NOMO-1 (cell line): Measurements from ENCODE around the gene ERN2.
A peak's percentile ranks its signal among the peaks of the same experiment; 100 is the strongest.
"Not testable (repeated sequence)": the region's sequence is repeated elsewhere in the genome, so short reads cannot be mapped to it uniquely, and the experiment has no call there.

Experiments
- DNase-seq, 2 experiments: peaks; one replicate each; lab custom pipeline; 2025; ENCODE audit not compliant: unreplicated experiment in 2 of 2; lab: John Stamatoyannopoulos, UW

ERN2 gene

DNA sequence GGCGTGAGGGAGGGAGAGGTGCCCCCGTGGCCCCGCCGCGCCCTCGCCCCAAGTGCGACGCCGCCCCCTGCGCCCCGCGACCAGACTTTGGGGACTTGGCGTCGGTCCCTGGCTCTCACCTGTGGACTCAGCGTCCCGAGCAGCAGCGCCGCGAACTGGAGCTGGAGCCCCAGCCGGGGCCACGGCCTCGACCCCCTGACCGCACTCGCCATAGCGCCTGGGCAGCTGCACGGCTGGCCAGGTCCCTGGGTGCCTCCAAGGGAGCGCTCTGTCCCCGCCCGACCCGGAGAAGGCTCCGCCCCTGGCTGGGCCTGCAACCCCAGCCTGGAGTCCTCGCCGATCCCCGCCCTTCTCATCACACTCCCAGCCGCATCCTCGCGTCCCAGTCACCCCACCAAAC lies at the start of gene ERN2:
ERN2 (minus strand) TSS at position 247 of the 400 bp plus-strand sequence; CDS start at position 212, 35 bp downstream.
- DNase-seq: no peak

DNA sequence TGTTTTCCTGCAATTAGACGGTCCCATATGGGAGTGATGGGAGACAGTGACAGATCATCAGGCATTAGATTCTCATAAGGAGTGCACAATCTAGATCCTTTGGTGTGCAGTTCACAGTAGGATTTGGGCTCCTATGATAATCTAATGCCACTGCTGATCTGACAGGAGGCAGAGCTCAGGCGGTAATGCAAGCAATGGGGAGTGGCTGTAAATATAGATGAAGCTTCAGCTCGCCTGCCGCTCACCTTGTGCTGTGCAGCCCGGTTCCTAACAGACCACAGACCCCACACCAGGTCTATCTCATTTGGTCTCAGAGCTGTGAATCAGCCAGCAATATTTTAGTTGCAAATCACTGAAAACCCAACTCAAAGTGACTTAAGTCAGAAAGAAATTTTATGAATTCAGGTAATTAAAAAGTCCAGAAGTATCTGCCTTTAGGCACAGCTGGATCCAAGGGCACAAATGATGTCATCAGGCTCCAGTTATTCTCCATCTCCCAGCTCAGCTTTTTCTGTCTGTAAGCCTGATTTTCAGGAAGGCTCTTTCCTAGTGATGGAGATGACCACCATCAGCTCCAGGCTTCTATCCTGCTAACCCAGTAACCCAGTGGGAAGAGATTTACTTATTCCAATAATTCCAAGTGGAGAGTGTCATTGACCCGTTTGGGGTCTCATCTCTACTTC lies 45.1 kb upstream of the ERN2 start:
- no peak for DNase-seq

DNA sequence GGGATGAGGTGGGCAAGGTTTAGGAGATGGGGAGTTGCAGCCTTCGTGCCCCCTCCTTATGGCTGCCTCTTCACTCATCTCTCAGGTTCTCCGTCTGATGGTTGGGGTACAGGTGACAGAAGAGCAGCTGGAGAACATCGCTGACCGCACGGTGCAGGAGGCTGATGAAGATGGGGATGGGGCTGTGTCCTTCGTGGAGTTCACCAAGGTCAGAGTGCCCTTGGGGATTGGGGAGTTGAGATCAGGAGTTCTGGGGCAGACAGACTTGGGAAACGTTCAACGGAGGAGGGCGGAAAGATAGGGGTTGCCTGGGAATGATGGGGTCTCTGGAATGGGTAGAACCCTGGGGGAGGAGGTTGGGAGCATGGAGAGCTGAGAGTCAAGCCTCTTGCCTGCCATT lies 44.1 kb upstream of the ERN2 start:
- DNase-seq: no peak

DNA sequence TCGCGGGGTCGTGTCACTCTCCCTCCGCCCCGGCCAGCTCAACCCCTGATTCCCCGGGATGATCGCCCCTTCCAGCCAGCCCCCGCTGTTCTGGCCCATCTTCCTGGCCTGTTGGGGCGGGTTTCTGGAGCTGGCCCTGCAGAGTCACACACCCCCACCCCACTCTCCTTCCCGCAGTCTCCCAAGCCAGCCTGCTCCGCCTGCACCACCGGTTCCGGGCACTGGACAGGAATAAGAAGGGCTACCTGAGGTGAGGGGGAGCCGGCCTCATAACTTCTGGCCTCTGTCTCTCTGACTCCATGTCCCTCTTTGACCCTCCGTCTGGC lies 42.4 kb upstream of the ERN2 start:
- DNase-seq: no peak

DNA sequence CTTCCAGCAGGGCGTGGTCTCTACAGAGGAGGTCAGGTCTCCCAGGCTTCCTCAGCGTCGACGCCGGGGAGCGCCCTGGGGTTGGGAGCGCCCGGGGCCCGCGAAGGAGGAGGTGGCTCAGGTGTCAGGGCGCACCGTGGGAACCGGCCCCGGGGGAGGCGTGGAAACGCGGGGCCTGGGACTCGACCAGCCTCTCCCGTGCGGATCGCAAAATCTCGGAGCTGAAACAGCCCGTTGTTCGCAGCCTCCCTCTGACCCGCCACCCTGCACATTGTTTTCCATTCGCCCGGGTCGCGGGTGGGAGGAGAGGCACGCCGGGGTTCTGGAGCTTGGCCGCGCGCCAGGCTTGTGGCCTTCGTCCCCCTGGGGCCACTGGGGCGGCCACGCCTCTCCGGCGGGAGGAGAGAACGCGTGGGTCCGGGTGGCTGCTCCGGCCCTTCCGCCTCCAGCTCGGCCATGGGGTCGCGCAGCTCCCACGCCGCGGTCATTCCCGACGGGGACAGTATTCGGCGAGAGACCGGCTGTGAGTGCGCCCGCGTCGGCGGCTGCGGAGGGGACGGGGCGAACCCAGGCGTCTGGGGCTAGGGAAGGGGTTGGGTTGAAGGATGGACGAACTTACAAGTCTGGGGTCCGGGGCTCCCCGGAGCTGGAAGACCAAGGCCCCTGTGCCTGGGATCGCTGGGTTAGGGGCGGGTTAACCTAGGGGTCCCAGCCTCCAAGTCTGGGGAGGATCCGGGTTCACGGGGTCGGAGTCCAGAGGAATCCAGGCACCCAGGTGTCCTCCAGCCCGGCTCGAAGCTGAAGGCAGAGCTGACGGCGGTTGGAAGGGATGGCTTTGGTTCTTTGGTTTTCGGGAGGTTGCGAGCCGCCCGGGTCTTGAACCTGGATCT lies 41.8 kb upstream of the ERN2 start, which contains the start of gene CHP2:
CHP2 (plus strand) TSS at position 433 of the 890 bp plus-strand sequence; CDS start at position 457, 24 bp downstream.
- DNase-seq: no peak

DNA sequence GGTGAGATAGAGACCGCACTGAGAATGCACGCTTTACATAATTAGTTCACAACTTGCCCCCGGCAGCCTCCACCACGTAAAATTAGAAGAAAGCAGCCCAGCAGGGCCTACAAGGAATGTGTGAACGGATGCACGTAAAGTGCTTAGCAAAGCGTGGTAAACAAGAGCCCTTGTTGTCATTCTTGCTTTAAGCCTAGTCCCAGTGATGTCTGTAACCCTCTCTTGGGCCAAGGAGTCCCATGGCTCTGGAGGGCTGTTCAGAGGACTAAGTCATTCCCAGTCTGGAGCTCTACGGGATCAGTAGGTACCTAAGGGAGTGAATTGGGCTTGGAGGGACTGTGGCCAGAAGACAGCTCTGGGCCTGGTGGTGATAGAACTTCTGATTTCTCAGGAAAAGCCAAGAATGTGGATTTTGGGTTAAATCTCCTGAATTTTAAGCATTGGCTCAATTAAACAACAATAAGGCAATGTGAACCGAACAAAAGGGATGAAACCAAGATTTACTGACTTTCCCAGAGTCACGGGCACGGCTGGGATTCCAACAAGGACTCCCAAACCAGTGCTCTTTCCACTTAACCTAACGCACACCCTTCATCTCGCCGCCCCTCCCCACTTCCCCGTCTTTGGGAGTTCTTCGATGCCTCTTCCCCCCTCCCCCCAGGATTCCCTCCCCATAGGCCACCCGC lies 41.0 kb upstream of the ERN2 start:
- DNase-seq: no peak

DNA sequence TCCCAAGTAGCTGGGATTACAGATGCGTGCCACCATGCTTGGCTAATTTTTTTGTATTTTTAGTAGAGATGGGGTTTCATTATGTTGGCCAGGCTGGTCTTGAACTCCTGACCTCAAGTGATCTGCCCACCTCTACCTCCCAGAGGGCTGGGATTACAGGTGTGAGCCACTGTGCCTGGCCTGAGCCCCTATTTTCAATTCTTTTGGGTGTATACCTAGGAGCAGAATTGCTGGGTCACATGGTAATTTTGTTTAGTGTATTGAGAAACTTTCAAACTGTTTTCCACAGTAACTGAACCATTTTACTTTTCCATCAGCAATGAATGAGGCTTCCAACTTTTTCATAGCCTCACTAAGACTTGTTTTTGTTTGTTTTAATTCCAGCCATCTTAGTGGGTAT lies 38.0 kb upstream of the ERN2 start:
- not testable (repeated sequence) for DNase-seq

DNA sequence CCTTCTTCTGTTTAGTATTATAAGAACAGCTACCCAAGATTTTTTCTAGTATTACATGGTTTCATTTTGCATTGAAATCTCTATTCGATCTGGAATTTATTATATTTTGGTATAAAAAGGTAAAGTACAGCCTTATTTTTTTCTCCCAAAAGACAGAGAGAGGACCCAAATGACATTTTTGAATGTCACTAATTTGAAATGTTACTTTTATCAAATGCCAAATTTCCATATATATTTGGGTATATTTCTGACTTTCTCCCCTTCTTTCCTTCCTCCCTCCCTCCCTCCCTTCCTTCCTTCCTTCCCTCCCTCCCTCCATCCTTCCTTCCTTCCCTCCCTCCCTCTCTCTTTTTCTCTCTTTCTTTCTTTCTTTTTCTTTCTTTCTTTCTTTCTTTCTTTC lies 35.6 kb upstream of the ERN2 start:
- DNase-seq: no peak

DNA sequence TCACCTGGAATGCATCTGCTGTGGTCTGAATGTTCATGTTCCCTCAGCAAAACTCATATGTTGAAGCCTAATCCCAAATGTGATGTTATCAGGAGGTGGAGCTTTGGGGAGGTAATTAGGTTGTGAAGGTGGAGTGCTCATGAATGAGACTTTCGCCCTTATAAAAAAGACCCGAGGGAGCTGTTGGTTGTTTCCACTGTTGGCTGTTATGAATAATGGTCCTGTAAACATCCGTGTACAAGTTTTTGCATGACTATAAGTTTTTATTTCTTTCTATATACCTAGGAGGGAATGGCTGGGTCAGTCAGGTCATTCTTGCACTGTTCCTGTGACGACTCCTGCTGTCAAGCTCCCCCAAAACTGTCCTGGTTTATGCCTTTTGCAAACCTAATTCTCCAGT lies 32.2 kb upstream of the ERN2 start:
- no peak for DNase-seq

DNA sequence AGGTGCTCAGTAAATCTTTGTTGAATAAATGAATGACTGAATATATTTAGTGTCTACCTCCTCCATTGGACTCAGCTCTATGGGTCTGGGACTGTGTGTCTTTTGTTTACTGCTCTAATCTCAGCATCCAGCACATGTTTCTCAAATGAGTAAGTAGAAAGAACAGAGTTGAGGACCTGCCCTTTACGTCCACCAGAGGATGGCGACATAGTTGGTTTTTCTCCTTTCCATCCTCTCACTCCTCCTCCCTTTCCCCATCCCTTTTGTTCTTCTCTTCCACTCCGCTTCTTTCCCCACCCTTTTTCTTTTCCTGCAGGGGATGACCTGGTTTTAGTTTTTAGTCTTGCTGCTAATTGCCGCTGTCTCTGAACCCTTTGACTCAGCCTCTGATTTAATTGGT lies 29.7 kb upstream of the ERN2 start:
- no peak for DNase-seq

DNA sequence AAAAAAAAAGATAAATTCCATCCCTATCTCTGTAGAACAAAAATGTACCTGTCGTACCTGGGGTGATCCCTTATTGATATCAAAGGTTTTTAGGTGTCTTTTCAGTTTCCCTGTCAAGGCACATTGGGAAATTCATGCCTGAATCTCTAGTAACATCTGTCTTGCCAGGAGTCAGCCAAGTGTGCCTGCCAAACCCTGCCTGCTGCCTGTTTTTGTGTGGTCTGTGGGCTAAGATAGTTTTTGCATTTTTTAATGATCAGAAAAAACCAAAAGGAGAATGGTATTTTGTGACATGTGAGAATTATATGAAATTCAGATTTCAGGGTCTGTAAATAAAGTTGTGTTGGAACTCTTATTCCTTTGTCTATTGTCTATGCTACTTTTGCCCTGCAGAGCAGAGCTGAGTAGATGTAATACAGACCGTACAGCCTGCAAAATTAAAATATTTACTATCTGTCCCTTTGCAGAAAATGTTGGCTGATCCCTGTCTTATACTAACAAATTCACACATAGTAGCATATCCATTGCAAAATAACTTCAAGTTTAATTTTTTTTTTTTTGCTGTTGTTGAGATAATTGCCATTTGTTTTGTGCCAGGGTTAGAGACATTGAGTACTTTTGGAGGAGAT lies 28.8 kb upstream of the ERN2 start:
- no peak for DNase-seq

DNA sequence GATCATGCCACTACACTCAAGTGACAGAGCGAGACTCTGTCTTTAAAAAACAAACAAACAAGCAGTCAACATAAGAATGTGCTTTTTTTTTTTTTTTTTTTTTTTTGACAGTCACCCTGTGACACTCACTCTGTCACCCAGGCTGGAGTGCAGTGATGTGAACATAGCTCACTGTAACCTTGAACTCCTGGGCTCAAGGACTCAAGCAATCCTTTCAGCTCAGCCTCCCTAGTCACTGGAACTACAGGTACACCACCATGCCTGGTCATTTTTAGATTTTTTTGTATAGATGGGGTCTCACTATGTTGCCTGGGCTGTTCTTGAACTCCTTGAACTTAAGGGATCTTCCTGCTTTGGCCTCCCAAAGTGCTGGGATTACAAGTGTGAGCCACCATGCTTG lies 26.5 kb upstream of the ERN2 start:
- no peak for DNase-seq

DNA sequence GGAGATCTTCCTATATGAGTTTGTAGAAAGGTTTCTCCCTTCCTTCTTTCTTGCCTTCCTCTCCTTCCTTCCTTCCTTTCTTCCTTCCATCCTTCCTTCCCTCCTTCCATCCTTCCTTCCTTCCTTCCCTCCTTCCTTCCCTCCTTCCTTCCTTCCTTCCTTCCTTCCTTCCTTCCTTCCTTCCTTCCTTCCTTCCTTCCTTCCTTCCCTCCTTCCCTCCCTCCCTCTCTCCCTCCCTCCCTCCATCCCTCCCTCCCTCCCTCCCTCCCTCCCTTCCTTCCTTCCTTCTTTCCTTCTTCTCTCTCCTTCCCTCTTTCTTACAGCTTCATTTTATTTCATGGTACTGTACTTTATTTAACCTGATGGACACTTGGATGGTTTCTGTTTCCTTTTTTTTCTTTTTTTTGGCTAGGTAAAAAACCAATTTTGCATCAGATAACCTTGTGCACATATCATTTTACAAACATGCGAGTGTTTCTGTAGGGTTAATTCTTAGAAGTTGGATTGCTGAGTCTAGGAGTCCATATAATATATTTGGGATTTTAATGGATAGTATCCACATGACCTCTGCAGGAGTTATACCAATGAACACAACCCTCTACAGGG lies 24.5 kb upstream of the ERN2 start:
- DNase-seq: not testable (repeated sequence)

DNA sequence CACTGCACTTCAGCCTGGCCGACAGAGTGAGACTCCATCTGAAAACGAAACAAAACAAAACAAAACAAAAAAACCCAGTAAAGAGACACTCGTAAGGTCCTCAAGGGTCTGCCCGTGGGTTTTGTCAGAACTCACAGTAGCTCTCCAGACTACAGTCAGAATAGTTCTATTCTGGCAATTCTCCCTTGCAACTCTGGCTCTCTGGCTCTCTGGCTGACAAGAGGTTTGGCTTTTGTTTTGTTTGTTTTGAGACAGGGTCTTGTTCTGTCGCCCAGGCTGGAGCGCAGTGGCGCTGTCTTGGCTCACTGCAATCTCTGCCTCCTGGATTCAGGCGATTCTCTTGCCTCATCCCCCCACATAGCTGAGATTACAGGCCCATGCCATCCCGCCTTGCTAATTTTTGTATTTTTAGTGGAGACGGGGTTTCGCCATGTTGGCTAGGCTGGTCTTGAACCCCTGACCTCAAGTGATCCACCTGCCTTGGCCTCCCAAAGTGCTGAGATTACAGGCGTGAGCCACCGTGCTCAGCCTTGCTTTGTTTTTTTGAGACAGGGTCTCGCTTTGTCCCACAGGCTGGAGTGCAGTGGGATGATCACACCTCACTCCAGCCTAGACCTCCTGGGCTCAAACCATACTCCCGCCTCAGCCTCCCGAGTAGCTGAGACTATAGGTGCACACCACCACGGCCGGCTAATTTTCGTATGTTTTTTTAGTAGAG lies 21.3 kb upstream of the ERN2 start:
- DNase-seq: no peak

DNA sequence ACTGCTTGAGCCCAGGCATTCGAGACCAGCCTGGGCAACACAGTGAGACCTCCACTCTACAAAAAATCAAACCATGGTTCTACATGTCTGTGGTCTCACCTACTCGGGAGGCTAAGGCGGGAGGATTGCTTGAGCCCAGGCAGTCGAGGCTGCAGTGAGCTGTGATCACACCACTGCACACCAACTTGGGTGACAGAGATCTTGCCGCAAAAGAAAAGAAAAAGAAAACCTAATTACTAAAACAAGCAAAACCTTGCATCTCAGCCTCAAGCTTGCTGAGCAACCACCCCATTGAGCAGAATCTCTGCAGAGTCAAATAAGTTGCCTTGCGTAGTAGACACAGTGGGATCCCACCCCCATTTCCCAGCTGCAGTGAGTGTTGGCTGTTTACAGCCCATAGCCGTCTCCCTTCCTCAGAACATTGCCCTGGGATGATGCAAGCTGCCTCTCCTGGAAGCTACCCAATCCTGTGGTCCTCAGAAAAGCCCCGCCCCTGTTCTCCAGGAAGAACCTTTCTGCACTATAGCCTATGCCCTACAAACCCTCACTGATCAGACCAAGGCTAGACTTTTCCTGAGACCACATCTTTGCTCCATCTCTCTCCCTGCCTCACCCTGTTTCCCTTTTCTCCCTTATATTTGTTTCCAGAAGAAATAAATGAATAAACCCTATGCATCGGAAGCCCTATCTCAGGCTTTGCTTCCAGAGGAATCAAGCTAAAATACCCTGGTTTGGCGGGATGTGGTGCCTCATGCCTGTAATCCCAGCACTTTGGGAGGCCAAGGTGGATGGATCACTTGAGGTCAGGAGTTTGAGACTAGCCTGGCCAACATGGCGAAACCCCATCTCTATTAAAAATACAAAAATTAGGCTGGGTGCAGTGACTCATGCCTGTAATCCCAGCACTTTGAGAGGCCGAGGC lies 16.7 kb upstream of the ERN2 start:
- DNase-seq: peak in 1 of 2 experiments; percentile 5

DNA sequence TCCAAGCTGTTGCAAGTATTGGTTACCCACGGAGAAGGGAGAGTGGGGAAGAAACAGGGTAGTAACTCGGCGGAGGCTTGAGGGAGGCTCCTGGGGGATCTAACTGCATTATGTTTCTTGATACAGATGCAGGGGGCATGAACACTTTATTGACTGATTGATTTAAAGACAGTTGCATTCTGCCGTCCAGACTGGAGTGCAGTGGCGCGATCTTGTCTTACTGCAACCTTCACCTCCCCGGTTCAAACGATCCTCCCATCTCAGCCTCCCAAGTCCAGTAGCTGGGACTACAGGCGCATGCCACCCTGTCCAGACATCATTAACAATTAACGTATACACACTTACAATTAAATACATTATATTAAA lies 15.1 kb upstream of the ERN2 start:
- DNase-seq: no peak

DNA sequence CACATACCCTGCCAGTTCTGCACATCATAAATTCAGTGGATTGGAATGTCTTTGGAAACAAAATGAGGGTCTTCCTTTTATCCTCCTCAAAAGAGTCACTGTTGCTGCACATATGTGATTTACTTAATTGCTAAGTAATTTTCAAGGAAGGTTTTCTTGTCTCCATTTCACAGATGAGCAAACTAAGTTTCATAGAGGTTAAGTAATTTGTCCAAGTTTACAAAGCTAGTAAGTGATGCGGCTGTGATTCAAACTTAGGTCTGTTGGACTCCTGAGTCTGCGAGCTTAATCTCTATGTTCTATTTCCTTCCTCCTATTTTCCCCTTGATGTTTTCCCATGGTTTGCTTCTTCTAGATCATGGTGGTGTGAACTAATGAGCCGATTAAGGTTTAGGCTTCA lies 13.7 kb upstream of the ERN2 start:
- no peak for DNase-seq

DNA sequence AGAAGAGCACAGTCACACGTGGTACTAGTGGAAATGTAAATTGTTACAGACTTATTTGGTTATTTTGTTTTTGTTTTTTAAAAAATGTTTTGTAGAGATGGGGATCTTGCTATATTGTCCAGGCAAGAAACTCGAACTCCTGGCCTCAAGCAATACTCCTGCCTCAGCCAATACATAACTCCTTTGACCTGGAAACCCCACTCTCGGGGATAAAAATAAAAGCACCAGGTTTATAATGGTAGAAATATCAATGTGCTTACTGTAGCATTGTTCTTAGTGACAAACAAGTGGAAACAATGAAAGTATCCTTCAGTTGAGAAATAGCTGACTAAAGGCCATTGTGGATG lies 11.7 kb upstream of the ERN2 start:
- no peak for DNase-seq

DNA sequence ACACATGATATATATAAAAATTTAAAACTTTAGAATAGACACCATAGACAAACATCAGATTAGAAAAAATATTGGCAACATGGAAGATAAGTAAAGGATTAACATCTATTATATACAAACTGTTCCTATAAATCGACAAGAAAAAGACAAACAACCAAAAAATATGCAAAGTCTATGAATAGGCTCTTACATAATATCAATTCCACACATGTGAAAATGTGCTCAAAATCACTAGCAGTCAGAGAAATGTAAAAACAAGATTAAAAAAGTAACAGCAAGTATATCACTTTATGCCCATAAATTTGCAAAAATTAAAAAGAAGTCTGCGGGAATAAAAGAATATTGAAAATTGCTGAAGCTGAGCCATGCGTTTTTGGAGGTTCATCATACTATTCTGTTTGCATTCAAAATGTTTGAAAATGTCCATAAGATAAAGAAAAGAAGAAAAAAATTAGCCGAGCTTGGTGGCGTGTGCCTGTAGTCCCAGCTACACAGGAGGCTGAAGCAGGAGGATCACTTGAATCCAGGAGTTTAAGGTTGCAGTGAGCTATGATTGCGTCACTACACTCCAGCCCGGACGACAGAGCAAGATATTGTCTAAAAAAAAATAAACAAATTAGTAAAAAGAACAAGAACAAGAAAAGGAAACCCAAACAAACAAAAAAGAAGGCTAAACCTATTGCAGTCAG lies 11.2 kb upstream of the ERN2 start:
- DNase-seq: no peak
